Raji (cell line): ENCODE results near the gene TMEM89.

Source experiments
- POLR2A ChIP-seq: IDR thresholded peaks from 2 replicates; pipeline ENCODE4 v1.6.1; 2011; ENCODE audit warnings: low read depth, low read length, control low read depth; ENCODE audit not compliant: insufficient read depth

TMEM89 gene

GRCh38 chr3:48648188-48648850 is 26.8 kb upstream of the TMEM89 start:
- no peak for TF ChIP-seq POLR2A

GRCh38 chr3:48647714-48648113 is 26.1 kb upstream of the TMEM89 start:
- no peak for TF ChIP-seq POLR2A

GRCh38 chr3:48644898-48645760 is 23.6 kb upstream of the TMEM89 start:
- no peak for TF ChIP-seq POLR2A

DNA sequence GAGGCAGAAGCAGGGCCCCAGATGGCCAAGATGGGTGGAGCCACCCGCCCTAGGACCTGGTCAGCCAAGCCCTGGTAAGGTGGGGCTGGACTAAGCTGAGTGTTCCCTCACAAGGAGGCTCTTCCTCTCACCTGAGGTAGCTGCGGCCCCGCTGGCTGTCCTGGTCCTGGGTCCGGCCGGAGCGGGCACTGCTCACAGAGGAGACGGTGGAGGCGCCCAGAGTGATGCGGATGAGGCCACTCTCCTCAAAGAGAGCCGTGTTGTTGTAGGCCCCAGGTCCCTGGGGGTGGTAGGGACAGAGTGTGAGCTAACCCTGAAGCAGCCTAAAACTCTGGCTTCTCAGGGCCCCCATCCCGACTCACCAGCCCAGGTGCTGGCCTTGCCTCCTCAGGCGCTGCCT is 21.0 kb upstream of the TMEM89 start:
- TF ChIP-seq POLR2A: no peak

DNA sequence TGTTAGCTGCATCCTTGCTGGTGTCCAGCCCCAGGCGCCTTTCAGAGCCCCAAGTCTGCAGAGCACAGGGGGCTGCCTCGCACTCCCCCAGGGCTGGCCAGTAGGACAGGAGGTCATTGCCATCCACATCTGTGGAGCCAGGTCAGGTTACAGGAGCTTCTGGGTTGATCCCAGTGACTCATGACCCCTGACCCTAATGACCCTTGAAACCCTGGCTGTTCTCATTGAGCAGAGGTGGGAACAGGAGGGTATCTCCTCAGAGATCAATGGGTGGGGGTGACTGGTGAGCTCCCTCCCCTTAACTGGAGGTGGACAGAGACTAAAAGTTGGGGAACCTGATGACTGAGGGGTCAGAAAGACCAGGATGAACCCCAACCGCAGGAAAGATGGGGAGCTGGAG is 19.8 kb upstream of the TMEM89 start:
- TF ChIP-seq POLR2A: no peak

GRCh38 chr3:48639944-48640606 is 18.5 kb upstream of the TMEM89 start:
- no peak for TF ChIP-seq POLR2A

GRCh38 chr3:48637305-48637704 is 15.7 kb upstream of the TMEM89 start:
- TF ChIP-seq POLR2A: no peak

GRCh38 chr3:48636149-48636655 is 14.6 kb upstream of the TMEM89 start:
- TF ChIP-seq POLR2A: no peak

GRCh38 chr3:48635222-48636021 is 13.9 kb upstream of the TMEM89 start, which contains the start of gene SLC26A6:
SLC26A6 (minus strand) TSS chr3:48635461; CDS start chr3:48635393, 68 bp downstream.
- peak; percentile 89 for TF ChIP-seq POLR2A

DNA sequence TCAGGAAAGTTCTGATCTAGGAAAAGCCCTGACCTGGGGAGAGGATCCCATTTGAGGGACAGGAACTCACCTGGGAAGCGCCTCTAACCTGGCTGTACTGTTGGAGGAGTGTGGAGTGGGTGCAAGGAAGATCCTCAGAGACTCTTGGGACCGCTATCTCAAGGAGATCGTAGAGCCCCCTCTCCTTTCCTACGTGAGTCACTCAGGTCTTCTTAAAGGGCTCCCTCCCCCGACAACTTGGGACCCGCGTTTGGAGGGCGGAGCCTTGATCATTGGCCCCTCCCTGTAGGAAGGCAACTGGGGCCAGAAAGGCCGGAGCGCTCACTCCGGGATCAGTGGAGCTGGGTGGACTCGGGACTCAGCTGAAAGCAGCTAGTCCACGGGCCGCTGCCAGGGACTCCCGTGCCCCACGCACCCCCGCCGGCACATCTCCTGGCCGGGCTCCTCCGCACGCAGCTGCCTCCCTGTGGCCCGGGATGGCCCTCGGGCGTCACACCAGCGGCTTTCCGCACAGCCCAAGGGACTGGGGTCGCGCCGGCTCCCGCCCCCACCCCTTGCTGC is 13.2 kb upstream of the TMEM89 start:
- TF ChIP-seq POLR2A: no peak; the same call in none of the 2 replicates

DNA sequence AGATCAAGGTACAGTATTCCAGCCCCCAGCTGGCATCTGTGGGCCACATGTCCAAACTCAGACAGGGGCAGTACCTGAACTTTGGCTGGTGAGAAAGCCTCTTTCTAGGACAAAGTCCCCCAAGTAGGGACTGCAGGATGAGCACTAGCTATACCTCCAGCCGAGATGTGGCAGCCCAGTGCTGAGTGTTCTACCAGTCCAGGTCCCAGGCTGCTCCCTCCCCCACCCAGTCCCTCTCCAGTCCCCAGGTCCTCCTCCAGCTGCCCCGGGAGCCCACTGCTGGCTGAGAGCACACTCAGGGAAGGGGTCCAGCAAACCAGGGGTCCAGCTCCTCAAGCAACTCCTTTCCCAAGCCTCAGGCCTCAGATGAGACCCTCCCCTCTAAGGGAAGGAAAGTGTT is 12.2 kb upstream of the TMEM89 start:
- TF ChIP-seq POLR2A: no peak

DNA sequence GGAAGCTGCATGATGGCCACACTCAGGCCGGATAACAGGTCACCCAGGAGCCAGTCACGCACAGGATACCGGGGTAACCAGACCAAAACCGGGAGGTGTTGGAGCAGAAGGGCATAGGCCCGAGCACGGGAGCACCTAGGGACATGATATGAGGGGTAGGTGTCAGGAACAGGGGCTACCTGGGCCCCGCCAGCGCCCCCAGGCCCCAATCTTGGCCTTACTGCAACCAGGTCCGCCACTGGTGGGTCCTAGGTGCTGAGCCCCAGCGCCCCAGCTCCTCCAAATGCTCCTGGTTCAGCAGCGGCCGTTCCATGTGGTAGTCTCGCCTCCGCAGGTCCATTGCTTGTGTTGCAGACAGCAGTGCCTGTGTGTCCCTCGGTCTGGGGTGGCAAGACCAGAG is 11.7 kb upstream of the TMEM89 start:
- TF ChIP-seq POLR2A: no peak

DNA sequence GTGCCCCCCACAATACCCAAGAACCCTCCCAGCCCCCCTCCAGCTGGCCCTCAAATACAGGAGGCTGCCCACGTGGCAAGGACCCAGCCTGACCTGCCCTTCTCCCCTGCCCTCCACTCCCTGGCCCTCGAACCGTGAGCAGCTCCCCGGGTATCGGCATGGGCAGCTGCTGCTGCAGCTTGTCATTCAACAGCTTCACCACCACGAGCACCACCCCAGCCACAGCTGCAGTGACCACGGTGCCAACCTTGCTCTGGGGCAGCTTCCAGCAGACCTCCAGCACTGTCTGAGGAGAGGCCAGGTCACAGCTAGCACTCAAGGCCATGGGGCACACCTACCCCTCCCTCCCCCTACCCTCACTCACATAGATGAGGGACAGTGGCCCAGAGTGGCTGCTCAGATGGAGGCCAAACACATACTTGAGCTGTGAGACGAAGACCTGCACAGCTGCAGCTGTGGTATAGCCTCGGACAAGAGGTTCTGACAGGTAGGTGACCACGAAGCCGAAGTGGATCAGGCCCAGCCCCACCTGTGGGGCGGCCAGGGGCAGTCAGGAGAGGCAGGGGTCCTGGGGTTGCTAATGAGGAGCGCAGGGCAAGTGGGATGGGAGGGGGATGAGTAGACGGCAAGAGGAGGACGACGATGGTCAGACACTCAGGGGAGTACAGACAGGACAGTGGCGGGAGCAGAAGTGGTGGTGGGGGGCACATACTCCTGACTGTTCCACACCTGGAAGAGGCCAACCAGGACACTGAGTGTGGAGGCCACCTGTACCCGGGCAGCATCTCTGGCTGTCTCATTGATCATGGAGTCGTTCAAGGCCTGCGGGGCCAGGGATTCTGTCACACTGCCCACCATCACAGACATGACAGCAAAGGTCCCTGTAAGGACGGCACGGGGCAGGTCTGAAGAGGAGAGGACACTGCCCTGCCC is 10.2 kb upstream of the TMEM89 start:
- TF ChIP-seq POLR2A: no peak
